Nephron (organoid): ENCODE results near the gene MIOX.
"Not testable (repeated sequence)": the region's sequence is repeated elsewhere in the genome, so short reads cannot be mapped to it uniquely, and the experiment has no call there.

ENCODE experiments used
- H3K27ac Mint-ChIP-seq, 3 experiments: 2 replicates each; pipeline ENCODE4 v1.8.0; 2020; ENCODE audit warnings: mixed read lengths in 3 of 3, mild to moderate bottlenecking in 2 of 3, moderate library complexity in 1 of 3
- H3K27me3 Mint-ChIP-seq: 2 replicates; pipeline ENCODE4 v1.8.0; 2021; ENCODE audit warnings: low read depth, mild to moderate bottlenecking, moderate library complexity, mixed read lengths
- H3K36me3 Mint-ChIP-seq: 2 replicates; pipeline ENCODE4 v1.8.0; 2020; ENCODE audit warnings: low read depth, mixed read lengths
- H3K4me1 Mint-ChIP-seq: 2 replicates; pipeline ENCODE4 v1.8.0; 2020; ENCODE audit warnings: mixed read lengths
- H3K4me3 Mint-ChIP-seq, 3 experiments: 2 replicates each; pipeline ENCODE4 v1.8.0; 2020; ENCODE audit warnings: mild to moderate bottlenecking in 3 of 3, mixed read lengths in 3 of 3, moderate library complexity in 2 of 3
- H3K9me3 Mint-ChIP-seq: 2 replicates; pipeline ENCODE4 v1.8.0; 2020; ENCODE audit warnings: mixed read lengths
- CTCF ChIP-seq, 3 experiments: fragments of 200-600 bp; sonication (generic); IDR thresholded peaks; one replicate each; pipeline ENCODE4 v1.5.0; 2021; ENCODE audit warnings: antibody characterized with exemption in 3 of 3; ENCODE audit not compliant: unreplicated experiment in 3 of 3

The MIOX gene

GRCh38 chr22:50519151-50519550, 32.5 kb downstream of the MIOX start:
- Mint-ChIP-seq H3K4me1 (no peaks in the 10 kb centered on the region), H3K4me3 (no peak overlapping the region), H3K9me3 (no peaks in the 10 kb centered on the region), H3K36me3 (peaks cover 22% of the 10 kb centered on the region), H3K27ac (no peak overlapping the region), H3K27me3 (no peaks in the 10 kb centered on the region)
- TF ChIP-seq CTCF (IDR thresholded peaks at IDR 0.05; ENCODE audit: unreplicated experiment in 3 of 3): no peak

- H3K4me1 Mint-ChIP-seq, H3K4me3 Mint-ChIP-seq, H3K9me3 Mint-ChIP-seq, H3K27ac Mint-ChIP-seq, H3K27me3 Mint-ChIP-seq: not testable (repeated sequence)
- H3K36me3 Mint-ChIP-seq: peaks cover 20% of the 10 kb centered on the region
Observed at GRCh38 chr22:50520184-50520583, 33.5 kb downstream of the MIOX start.

- Mint-ChIP-seq H3K4me3 (no peak overlapping the region), H3K27me3 (no peaks in the 10 kb centered on the region), H3K4me1 (peaks cover 6% of the 10 kb centered on the region)
Observed at GRCh38 chr22:50520826-50521453, 34.3 kb downstream of the MIOX start.

GRCh38 chr22:50521710-50522109, 35.1 kb downstream of the MIOX start:
- H3K9me3 Mint-ChIP-seq: no peaks in the 10 kb centered on the region
- peak overlapping the region in 1 of 3 experiments; percentile 35 for H3K4me3 Mint-ChIP-seq
- H3K4me1 Mint-ChIP-seq: peaks cover 6% of the 10 kb centered on the region
- H3K36me3 Mint-ChIP-seq: peaks cover 20% of the 10 kb centered on the region
- H3K27me3 Mint-ChIP-seq: no peaks in the 10 kb centered on the region
- TF ChIP-seq CTCF (IDR thresholded peaks at IDR 0.05; ENCODE audit: unreplicated experiment in 3 of 3): no peak
- no peak overlapping the region for H3K27ac Mint-ChIP-seq

More at GRCh38 chr22:50520826-50521453, 34.3 kb downstream of the MIOX start:
- Mint-ChIP-seq H3K27ac (no peak overlapping the region), H3K9me3 (no peaks in the 10 kb centered on the region), H3K36me3 (peaks cover 20% of the 10 kb centered on the region)
- no peak for TF ChIP-seq CTCF (IDR thresholded peaks at IDR 0.05; ENCODE audit: unreplicated experiment in 3 of 3)

GRCh38 chr22:50522208-50522805, 35.6 kb downstream of the MIOX start:
- no peak overlapping the region for H3K27ac Mint-ChIP-seq
- peaks cover 2% of the 10 kb centered on the region for H3K27me3 Mint-ChIP-seq
- peaks cover 16% of the 10 kb centered on the region for H3K36me3 Mint-ChIP-seq
- peak overlapping the region in 1 of 3 experiments; percentile 35 for H3K4me3 Mint-ChIP-seq
- H3K4me1 Mint-ChIP-seq: peaks cover 6% of the 10 kb centered on the region
- no peaks in the 10 kb centered on the region for H3K9me3 Mint-ChIP-seq
- TF ChIP-seq CTCF (IDR thresholded peaks at IDR 0.05; ENCODE audit: unreplicated experiment in 3 of 3): no peak

GRCh38 chr22:50522806-50523438, 36.3 kb downstream of the MIOX start:
- Mint-ChIP-seq H3K27ac (no peak overlapping the region), H3K4me1 (peaks cover 6% of the 10 kb centered on the region), H3K9me3 (no peaks in the 10 kb centered on the region)

More at GRCh38 chr22:50522806-50523438, 36.3 kb downstream of the MIOX start:
- peak overlapping the region; percentile 23 to 71 (median 58) for H3K4me3 Mint-ChIP-seq
- H3K36me3 Mint-ChIP-seq: peaks cover 16% of the 10 kb centered on the region
- TF ChIP-seq CTCF (IDR thresholded peaks at IDR 0.05; ENCODE audit: unreplicated experiment in 3 of 3): no peak
- peaks cover 8% of the 10 kb centered on the region for H3K27me3 Mint-ChIP-seq
